ENCODE data around the gene MIA3.

DNA sequence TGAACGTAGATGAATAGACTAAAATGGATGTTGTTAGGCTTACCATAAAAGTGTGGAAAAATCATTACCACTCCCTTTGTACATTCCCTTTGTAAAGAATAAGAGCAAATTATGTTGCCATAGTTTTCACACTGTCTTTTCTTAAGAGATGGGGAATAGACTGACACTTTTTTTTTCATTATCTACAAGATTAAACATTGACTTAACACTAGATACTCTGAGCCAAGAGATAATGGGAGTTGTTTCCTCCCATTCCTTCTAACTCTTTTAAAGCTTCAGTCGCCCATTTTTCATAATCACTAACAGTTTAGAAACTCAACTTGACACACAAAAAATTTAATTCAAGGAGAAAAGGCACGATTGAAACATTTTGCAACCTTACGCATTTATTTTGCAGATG lies 84.3 kb downstream of the MIA3 start:
- TF ChIP-seq, protein P1, sequence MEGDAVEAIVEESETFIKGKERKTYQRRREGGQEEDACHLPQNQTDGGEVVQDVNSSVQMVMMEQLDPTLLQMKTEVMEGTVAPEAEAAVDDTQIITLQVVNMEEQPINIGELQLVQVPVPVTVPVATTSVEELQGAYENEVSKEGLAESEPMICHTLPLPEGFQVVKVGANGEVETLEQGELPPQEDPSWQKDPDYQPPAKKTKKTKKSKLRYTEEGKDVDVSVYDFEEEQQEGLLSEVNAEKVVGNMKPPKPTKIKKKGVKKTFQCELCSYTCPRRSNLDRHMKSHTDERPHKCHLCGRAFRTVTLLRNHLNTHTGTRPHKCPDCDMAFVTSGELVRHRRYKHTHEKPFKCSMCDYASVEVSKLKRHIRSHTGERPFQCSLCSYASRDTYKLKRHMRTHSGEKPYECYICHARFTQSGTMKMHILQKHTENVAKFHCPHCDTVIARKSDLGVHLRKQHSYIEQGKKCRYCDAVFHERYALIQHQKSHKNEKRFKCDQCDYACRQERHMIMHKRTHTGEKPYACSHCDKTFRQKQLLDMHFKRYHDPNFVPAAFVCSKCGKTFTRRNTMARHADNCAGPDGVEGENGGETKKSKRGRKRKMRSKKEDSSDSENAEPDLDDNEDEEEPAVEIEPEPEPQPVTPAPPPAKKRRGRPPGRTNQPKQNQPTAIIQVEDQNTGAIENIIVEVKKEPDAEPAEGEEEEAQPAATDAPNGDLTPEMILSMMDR (IDR thresholded peaks at IDR 0.05): no peak
- TF ChIP-seq EP300 (IDR thresholded peaks at IDR 0.05) (no peak), POLR2A (IDR thresholded peaks at IDR 0.05) (no peak)
